ENCODE measurements around the gene SELENOK. TPM values are rescaled to one million over a fixed set of nuclear protein-coding genes. Genes with fewer than 3 reads are reported as not detected.
A peak's percentile ranks its signal among the peaks of the same experiment; 100 is the strongest.

SELENOK gene
- total and polyA plus RNA-seq, 2 donors (not counting 1 experiment from before 2014, with no cell fraction given) = 27.5 to 56.1 TPM

DNA sequence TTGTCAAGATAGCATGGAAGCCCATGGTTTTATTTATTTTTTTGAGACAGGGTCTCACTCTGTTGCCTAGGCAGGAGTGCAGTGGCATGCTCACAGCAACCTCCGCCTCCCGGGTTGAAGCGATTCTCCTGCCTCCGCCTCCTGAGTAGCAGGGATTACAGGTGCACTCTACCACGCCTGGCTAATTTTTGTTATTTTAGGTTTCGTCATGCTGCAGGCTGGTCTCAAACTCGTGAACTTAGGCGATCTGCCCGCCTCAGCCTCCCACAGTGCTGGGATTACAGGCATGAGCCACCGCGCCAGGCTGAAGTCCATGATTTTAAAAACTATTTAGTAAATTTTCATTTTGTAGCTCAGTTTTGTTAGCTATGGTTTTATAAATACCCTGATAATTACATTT lies 7.0 kb downstream of the SELENOK start:
- CTCF ChIA-PET = no interaction called here
- Mint-ChIP-seq H3K4me3 (no peak overlapping the region), H3K4me1 (peaks cover 37% of the 10 kb centered on the region), H3K9me3 (ENCODE audit: insufficient read depth) (no peaks in the 10 kb centered on the region), H3K27me3 (no peaks in the 10 kb centered on the region), H3K27ac (no peak overlapping the region)
- TF ChIP-seq, protein P1, sequence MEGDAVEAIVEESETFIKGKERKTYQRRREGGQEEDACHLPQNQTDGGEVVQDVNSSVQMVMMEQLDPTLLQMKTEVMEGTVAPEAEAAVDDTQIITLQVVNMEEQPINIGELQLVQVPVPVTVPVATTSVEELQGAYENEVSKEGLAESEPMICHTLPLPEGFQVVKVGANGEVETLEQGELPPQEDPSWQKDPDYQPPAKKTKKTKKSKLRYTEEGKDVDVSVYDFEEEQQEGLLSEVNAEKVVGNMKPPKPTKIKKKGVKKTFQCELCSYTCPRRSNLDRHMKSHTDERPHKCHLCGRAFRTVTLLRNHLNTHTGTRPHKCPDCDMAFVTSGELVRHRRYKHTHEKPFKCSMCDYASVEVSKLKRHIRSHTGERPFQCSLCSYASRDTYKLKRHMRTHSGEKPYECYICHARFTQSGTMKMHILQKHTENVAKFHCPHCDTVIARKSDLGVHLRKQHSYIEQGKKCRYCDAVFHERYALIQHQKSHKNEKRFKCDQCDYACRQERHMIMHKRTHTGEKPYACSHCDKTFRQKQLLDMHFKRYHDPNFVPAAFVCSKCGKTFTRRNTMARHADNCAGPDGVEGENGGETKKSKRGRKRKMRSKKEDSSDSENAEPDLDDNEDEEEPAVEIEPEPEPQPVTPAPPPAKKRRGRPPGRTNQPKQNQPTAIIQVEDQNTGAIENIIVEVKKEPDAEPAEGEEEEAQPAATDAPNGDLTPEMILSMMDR (IDR thresholded peaks at IDR 0.05) = no peak
- no peak for TF ChIP-seq EZH2 (IDR thresholded peaks at IDR 0.05; ENCODE audit: borderline replicate concordance, insufficient read depth, low read depth, low read length, poor library complexity, severe bottlenecking)
- peaks cover 3 to 42% of the 10 kb centered on the region in 2 experiments for H3K36me3 ChIP-seq (replicated peaks in 1 of 2; ENCODE audit: control extremely low read depth in 1 of 2, control insufficient read depth in 1 of 2, extremely low read depth in 1 of 2, insufficient read depth in 2 of 2, low read length in 1 of 2)
- H3K79me2 ChIP-seq (ENCODE audit: control insufficient read depth, insufficient read depth, low read length) = peaks cover 38% of the 10 kb centered on the region
- no peak overlapping the region for H3K27ac ChIP-seq (ENCODE audit: low read length in 2 of 2)
- H3K27me3 ChIP-seq (replicated peaks in 1 of 4; ENCODE audit: control extremely low read depth in 1 of 4, control insufficient read depth in 3 of 4, insufficient read depth in 4 of 4, low read length in 3 of 4) = no peaks in the 10 kb centered on the region
- no peak overlapping the region for H3K4me3 ChIP-seq (ENCODE audit: control extremely low read depth in 1 of 5, extremely low read depth in 1 of 5, insufficient read depth in 1 of 5, low read depth in 2 of 5, low read length in 4 of 5)
- no peak overlapping the region for H3K4me2 ChIP-seq (replicated peaks; ENCODE audit: low read depth, low read length, poor library complexity, severe bottlenecking)
- H3K9me3 ChIP-seq (ENCODE audit: control extremely low read depth in 1 of 3, control insufficient read depth in 2 of 3, insufficient read depth in 1 of 3, low read length in 2 of 3) = no peaks in the 10 kb centered on the region
- 98% methylated on average over 7 of the region's 11 CpGs for WGBS (ENCODE audit: insufficient coverage)
- peaks cover 16 to 17% of the 10 kb centered on the region in 2 donors for H3K4me1 ChIP-seq (ENCODE audit: control insufficient read depth in 2 of 2, insufficient read depth in 2 of 2, low read length in 2 of 2)
- H4K20me1 ChIP-seq (ENCODE audit: control insufficient read depth, insufficient read depth, low read length, poor library complexity, severe bottlenecking) = no peaks in the 10 kb centered on the region
- POLR2A ChIA-PET = no interaction called here
- intact Hi-C loops (cut with micrococcal nuclease) = no loop called here
- H2AFZ ChIP-seq (ENCODE audit: insufficient read depth, low read depth, low read length, poor library complexity, severe bottlenecking) = no peak overlapping the region
- no peak for DNase-seq
- H3K9ac ChIP-seq (ENCODE audit: low read length) = no peak overlapping the region
- ATAC-seq (ENCODE audit: low read depth) = no peak

DNA sequence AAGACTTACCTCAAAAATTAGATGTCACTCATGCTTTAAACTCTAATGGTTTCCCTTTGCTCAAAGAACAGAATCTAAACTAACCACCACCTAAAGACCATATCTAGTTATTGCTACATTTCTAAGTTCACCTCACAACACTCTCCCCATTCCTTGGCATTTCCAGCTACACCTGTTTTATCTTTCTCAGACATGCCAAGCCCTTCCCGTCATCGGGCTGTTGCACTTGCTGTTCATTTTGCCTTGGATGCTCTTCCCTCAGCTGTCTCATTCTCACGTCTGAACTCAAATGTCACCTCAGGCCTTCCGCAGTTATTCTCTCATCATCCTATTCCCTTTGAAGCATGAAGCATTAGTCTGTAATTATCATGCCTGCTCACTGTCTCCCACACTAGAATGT lies 8.7 kb downstream of the SELENOK start:
- Histone ChIP-seq H3K4me1 (ENCODE audit: control insufficient read depth in 2 of 2, insufficient read depth in 2 of 2, low read length in 2 of 2) (peaks cover 12 to 16% of the 10 kb centered on the region in 2 donors), H3K27ac (ENCODE audit: low read length in 2 of 2) (no peak overlapping the region), H3K79me2 (ENCODE audit: control insufficient read depth, insufficient read depth, low read length) (peaks cover 23% of the 10 kb centered on the region), H3K9me3 (ENCODE audit: control extremely low read depth in 1 of 3, control insufficient read depth in 2 of 3, insufficient read depth in 1 of 3, low read length in 2 of 3) (no peaks in the 10 kb centered on the region), H3K9ac (ENCODE audit: low read length) (no peak overlapping the region), H3K4me2 (replicated peaks; ENCODE audit: low read depth, low read length, poor library complexity, severe bottlenecking) (no peak overlapping the region), H4K20me1 (ENCODE audit: control insufficient read depth, insufficient read depth, low read length, poor library complexity, severe bottlenecking) (no peaks in the 10 kb centered on the region), H2AFZ (ENCODE audit: insufficient read depth, low read depth, low read length, poor library complexity, severe bottlenecking) (no peak overlapping the region), H3K27me3 (replicated peaks in 1 of 4; ENCODE audit: control extremely low read depth in 1 of 4, control insufficient read depth in 3 of 4, insufficient read depth in 4 of 4, low read length in 3 of 4) (no peaks in the 10 kb centered on the region), H3K4me3 (ENCODE audit: control extremely low read depth in 1 of 5, extremely low read depth in 1 of 5, insufficient read depth in 1 of 5, low read depth in 2 of 5, low read length in 4 of 5) (no peak overlapping the region), H3K36me3 (replicated peaks in 1 of 2; ENCODE audit: control extremely low read depth in 1 of 2, control insufficient read depth in 1 of 2, extremely low read depth in 1 of 2, insufficient read depth in 2 of 2, low read length in 1 of 2) (peaks cover 3 to 50% of the 10 kb centered on the region in 2 experiments)
- no peaks in the 10 kb centered on the region for H3K9me3 Mint-ChIP-seq (ENCODE audit: insufficient read depth)
- 96% methylated on average over 4 of the region's 4 CpGs for WGBS (ENCODE audit: insufficient coverage)
- ATAC-seq (ENCODE audit: low read depth) (no peak), DNase-seq (no peak)
- H3K4me3 Mint-ChIP-seq = peak overlapping the region; percentile 97
- peaks cover 29% of the 10 kb centered on the region for H3K4me1 Mint-ChIP-seq
- H3K27ac Mint-ChIP-seq = peak overlapping the region; percentile 88
- ChIA-PET POLR2A (no interaction called here), CTCF (no interaction called here)
- no peak for TF ChIP-seq EZH2 (IDR thresholded peaks at IDR 0.05; ENCODE audit: borderline replicate concordance, insufficient read depth, low read depth, low read length, poor library complexity, severe bottlenecking)
- TF ChIP-seq, protein P1 (IDR thresholded peaks at IDR 0.05) = no peak
- intact Hi-C loops (cut with micrococcal nuclease) = no loop called here
- H3K27me3 Mint-ChIP-seq = no peaks in the 10 kb centered on the region
